A673 (cell line): Measurements from ENCODE around the gene HLA-A.

ENCODE experiments used
- CTCF ChIP-seq: fragments of 300-800, 200-600 bp; sonication (generic); conservative IDR thresholded peaks from 2 replicates; pipeline ENCODE4 v1.5.1; 2017; ENCODE audit warnings: low read depth, mild to moderate bottlenecking, antibody characterized with exemption, low read length, moderate library complexity, mixed read lengths
- EZH2 ChIP-seq: fragments of 200-600 bp; sonication (generic); IDR thresholded peaks from 2 replicates; pipeline ENCODE4 v1.6.1; 2017; ENCODE audit warnings: borderline replicate concordance, low read depth, mild to moderate bottlenecking, mixed read lengths, antibody characterized with exemption, low read length; ENCODE audit not compliant: poor library complexity, severe bottlenecking

DNA sequence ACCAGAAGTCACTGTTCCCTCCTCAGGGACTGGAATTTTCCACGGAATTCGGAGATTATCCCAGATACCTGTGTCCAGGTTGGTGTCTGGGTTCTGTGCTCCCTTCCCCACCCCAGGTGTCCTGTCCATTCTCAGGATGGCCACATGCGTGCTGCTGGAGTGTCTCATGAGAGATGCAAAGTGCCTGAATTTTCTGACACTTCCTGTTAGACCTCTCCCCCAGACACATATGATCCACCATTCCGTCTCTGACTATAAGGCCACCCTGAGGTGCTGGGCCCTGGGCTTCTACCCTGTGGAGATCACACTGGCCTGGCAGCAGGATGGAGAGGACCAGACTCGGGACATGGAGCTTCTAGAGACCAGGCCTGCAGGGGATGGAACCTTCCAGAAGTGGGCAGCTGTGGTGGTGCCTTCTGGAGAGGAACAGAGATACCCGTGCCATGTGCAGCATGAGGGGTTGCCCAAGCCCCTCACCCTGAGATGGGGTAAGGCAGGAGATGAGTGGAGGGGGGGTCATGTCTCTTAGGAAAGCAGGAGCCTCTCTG lies 14.4 kb upstream of the HLA-A start:
- no peak for TF ChIP-seq CTCF
- no peak for TF ChIP-seq EZH2
